Astrocyte (in vitro differentiated cells and primary cell): ENCODE results near the gene HES1. TPM values are rescaled to one million over a fixed set of nuclear protein-coding genes. Genes with fewer than 3 reads are reported as not detected.

Source experiments
- DNase-seq: peaks from one replicate; pipeline ENCODE4 v3.0.0-alpha.2; 2010; ENCODE audit warnings: low read depth
- FAIRE-seq: peaks from 2 replicates; lab custom pipeline; 2011; peaks lifted over from hg19 to GRCh38; lab: Jason Lieb, UNC
- H2AFZ ChIP-seq: 2 replicates; pipeline ENCODE4 v1.6.0; 2012; ENCODE audit warnings: low read depth, low read length, inconsistent platforms
- H3K27ac ChIP-seq: 2 replicates; pipeline ENCODE4 v1.5.1; 2011; ENCODE audit warnings: low read depth, low read length, inconsistent platforms
- H3K27me3 ChIP-seq: 2 replicates; pipeline ENCODE4 v1.6.0; 2011; ENCODE audit warnings: low read length, inconsistent platforms; ENCODE audit not compliant: insufficient read depth
- H3K36me3 ChIP-seq: 2 replicates; pipeline ENCODE4 v1.5.1; 2011; ENCODE audit warnings: low read length, inconsistent platforms; ENCODE audit not compliant: insufficient read depth
- H3K4me1 ChIP-seq: 2 replicates; pipeline ENCODE4 v1.5.1; 2011; ENCODE audit warnings: low read length, inconsistent platforms; ENCODE audit not compliant: insufficient read depth
- H3K4me2 ChIP-seq: 2 replicates; pipeline ENCODE4 v1.6.0; 2012; ENCODE audit warnings: low read length, inconsistent platforms
- H3K4me3 ChIP-seq: 2 replicates; pipeline ENCODE4 v1.5.1; 2011; ENCODE audit warnings: low read depth, mild to moderate bottlenecking, low read length, inconsistent platforms; ENCODE audit not compliant: insufficient read depth
- H3K79me2 ChIP-seq: 2 replicates; pipeline ENCODE4 v1.6.0; 2012; ENCODE audit warnings: mild to moderate bottlenecking, low read length, inconsistent platforms; ENCODE audit not compliant: insufficient read depth
- H3K9ac ChIP-seq: 2 replicates; pipeline ENCODE4 v1.6.0; 2012; ENCODE audit warnings: mild to moderate bottlenecking, low read length, inconsistent platforms
- H3K9me3 ChIP-seq: 2 replicates; pipeline ENCODE4 v1.5.1; 2012; ENCODE audit warnings: low read depth, mild to moderate bottlenecking, low read length, inconsistent platforms; ENCODE audit not compliant: insufficient read depth
- H4K20me1 ChIP-seq: 2 replicates; pipeline ENCODE4 v1.6.0; 2012; ENCODE audit warnings: low read length, inconsistent platforms; ENCODE audit not compliant: insufficient read depth
- H3K27ac Mint-ChIP-seq: one replicate; pipeline ENCODE4 v1.8.0; 2021; ENCODE audit warnings: mild to moderate bottlenecking, mixed read lengths; ENCODE audit not compliant: unreplicated experiment
- H3K27me3 Mint-ChIP-seq: one replicate; pipeline ENCODE4 v1.8.0; 2021; ENCODE audit warnings: low read depth, mixed read lengths; ENCODE audit not compliant: unreplicated experiment
- H3K36me3 Mint-ChIP-seq: one replicate; pipeline ENCODE4 v1.8.0; 2021; ENCODE audit warnings: low read depth, mixed read lengths; ENCODE audit not compliant: unreplicated experiment
- H3K4me1 Mint-ChIP-seq: one replicate; pipeline ENCODE4 v1.8.0; 2021; ENCODE audit warnings: low read depth, mixed read lengths; ENCODE audit not compliant: unreplicated experiment
- H3K4me3 Mint-ChIP-seq: one replicate; pipeline ENCODE4 v1.8.0; 2021; ENCODE audit warnings: mild to moderate bottlenecking, moderate library complexity, mixed read lengths; ENCODE audit not compliant: unreplicated experiment
- H3K9me3 Mint-ChIP-seq: one replicate; pipeline ENCODE4 v1.8.0; 2021; ENCODE audit warnings: mild to moderate bottlenecking, mixed read lengths; ENCODE audit not compliant: unreplicated experiment
- CTCF ChIP-seq: IDR thresholded peaks from 2 replicates; pipeline ENCODE4 v1.5.1; 2011; ENCODE audit warnings: low read depth, mild to moderate bottlenecking, inconsistent platforms, low read length, moderate library complexity; ENCODE audit not compliant: insufficient read depth
- EZH2 ChIP-seq: IDR thresholded peaks from 2 replicates; pipeline ENCODE4 v1.6.1; 2012; ENCODE audit warnings: mild to moderate bottlenecking, low read length, inconsistent platforms; ENCODE audit not compliant: insufficient read depth
- total RNA-seq: library from RNA; stranded (reverse); gene quantifications from 2 replicates; pipeline ENCODE4 v1.2.1, GENCODE V29; 2021

Gene HES1
- total RNA-seq, 1 donor from 2014 or later: 46.5 TPM

- H3K9me3 Mint-ChIP-seq: peaks cover 8% of the 10 kb centered on the region
- Histone ChIP-seq H3K4me1 (no peaks in the 10 kb centered on the region), H3K9me3 (no peaks in the 10 kb centered on the region), H2AFZ (no peak overlapping the region), H3K36me3 (no peaks in the 10 kb centered on the region), H3K9ac (no peak overlapping the region), H3K79me2 (no peaks in the 10 kb centered on the region), H4K20me1 (no peaks in the 10 kb centered on the region), H3K4me3 (no peak overlapping the region), H3K27me3 (peaks cover 79% of the 10 kb centered on the region), H3K4me2 (no peak overlapping the region), H3K27ac (no peak overlapping the region)
- peaks cover 1% of the 10 kb centered on the region for H3K36me3 Mint-ChIP-seq
- peaks cover 11% of the 10 kb centered on the region for H3K4me1 Mint-ChIP-seq
- FAIRE-seq (no peak), DNase-seq (no peak)
- TF ChIP-seq CTCF (no peak), EZH2 (no peak)
- H3K27me3 Mint-ChIP-seq: peaks cover 91% of the 10 kb centered on the region
- H3K27ac Mint-ChIP-seq: no peak overlapping the region
- no peak overlapping the region for H3K4me3 Mint-ChIP-seq
Measured at GRCh38 chr3:194101592-194102432, 34.1 kb upstream of the HES1 start.

GRCh38 chr3:194102436-194102835 lies 33.5 kb upstream of the HES1 start:
- Mint-ChIP-seq H3K36me3 (peaks cover 1% of the 10 kb centered on the region), H3K9me3 (peaks cover 8% of the 10 kb centered on the region), H3K4me3 (no peak overlapping the region), H3K27me3 (peaks cover 90% of the 10 kb centered on the region), H3K4me1 (peaks cover 10% of the 10 kb centered on the region), H3K27ac (no peak overlapping the region)
- Histone ChIP-seq H3K4me2 (no peak overlapping the region), H3K27me3 (peaks cover 80% of the 10 kb centered on the region), H2AFZ (no peak overlapping the region), H3K79me2 (no peaks in the 10 kb centered on the region), H3K9me3 (no peaks in the 10 kb centered on the region), H3K4me3 (no peak overlapping the region), H3K9ac (no peak overlapping the region), H4K20me1 (no peaks in the 10 kb centered on the region), H3K4me1 (no peaks in the 10 kb centered on the region), H3K36me3 (no peaks in the 10 kb centered on the region), H3K27ac (no peak overlapping the region)
- FAIRE-seq (no peak), DNase-seq (no peak)
- TF ChIP-seq CTCF (no peak), EZH2 (no peak)

GRCh38 chr3:194103505-194103904 lies 32.4 kb upstream of the HES1 start:
- no peak for DNase-seq
- Mint-ChIP-seq H3K36me3 (peaks cover 1% of the 10 kb centered on the region), H3K4me1 (peaks cover 3% of the 10 kb centered on the region), H3K27ac (no peak overlapping the region), H3K9me3 (peaks cover 8% of the 10 kb centered on the region), H3K4me3 (no peak overlapping the region), H3K27me3 (peaks cover 90% of the 10 kb centered on the region)
- TF ChIP-seq CTCF: no peak
- TF ChIP-seq EZH2: no peak
- Histone ChIP-seq H4K20me1 (no peaks in the 10 kb centered on the region), H3K79me2 (no peaks in the 10 kb centered on the region), H3K4me1 (no peaks in the 10 kb centered on the region), H3K36me3 (no peaks in the 10 kb centered on the region), H2AFZ (no peak overlapping the region), H3K4me2 (no peak overlapping the region), H3K27ac (no peak overlapping the region), H3K4me3 (no peak overlapping the region), H3K27me3 (peaks cover 77% of the 10 kb centered on the region), H3K9ac (no peak overlapping the region), H3K9me3 (no peaks in the 10 kb centered on the region)
- no peak for FAIRE-seq
